ENCODE data around the gene ZNF8.

ZNF8 gene

GRCh38 chr19:58278541-58279041, at the start of gene ZNF8:
TSS of gene ZNF8 (plus strand) at chr19:58278955. CDS start at chr19:58279082, 127 bp downstream.
- Histone ChIP-seq H3K4me2 (ENCODE audit: low read depth, low read length) (peak within 1 kb of the TSS; percentile 66), H3K9me2 (replicated peaks; ENCODE audit: insufficient read depth, low read length) (no peaks in the 10 kb centered on the region), H2AFZ (ENCODE audit: low read length) (peak within 1 kb of the TSS; percentile 95), H4K20me1 (ENCODE audit: insufficient read depth, low read length) (no peaks in the 10 kb centered on the region), H3K9ac (ENCODE audit: low read length) (peak within 1 kb of the TSS; percentile 48; the same call in 1 of the 2 replicates), H3K27me3 (replicated peaks; ENCODE audit: insufficient read depth, low read length) (no peaks in the 10 kb centered on the region), H3K79me2 (ENCODE audit: low read length) (no peaks in the 10 kb centered on the region), H3K9me3 (replicated peaks; ENCODE audit: insufficient read depth, low read length) (no peaks in the 10 kb centered on the region), H3K4me1 (ENCODE audit: low read length) (no peaks in the 10 kb centered on the region), H3K36me3 (replicated peaks; ENCODE audit: insufficient read depth, low read length) (no peaks in the 10 kb centered on the region), H3F3A (ENCODE audit: insufficient read depth, low read length) (0 out of 2 replicates have a peak, but pooled peaks cover 4% of the 10 kb centered on the region), H3K4me3 (ENCODE audit: low read length) (peak within 1 kb of the TSS; percentile 86), H3K27ac (ENCODE audit: low read length) (peak within 1 kb of the TSS; percentile 22; the same call in 1 of the 2 replicates)
- TF ChIP-seq CTCF (IDR thresholded peaks at IDR 0.05; ENCODE audit: low read length) = no peak
- no peak for TF ChIP-seq EZH2 (optimal IDR thresholded peaks at IDR 0.05; ENCODE audit: low read depth, low read length)
- TF ChIP-seq EZH2phosphoT487 (IDR thresholded peaks at IDR 0.05; ENCODE audit: low read length) = no peak
- DNase-seq = peak; percentile 94

GRCh38 chr19:58229255-58229639, 49.5 kb upstream of the ZNF8 start:
- DNase-seq = no peak
- Histone ChIP-seq H2AFZ (ENCODE audit: low read length) (no peak overlapping the region), H3K27ac (ENCODE audit: low read length) (no peak overlapping the region), H3F3A (ENCODE audit: insufficient read depth, low read length) (no peaks in the 10 kb centered on the region), H3K9ac (ENCODE audit: low read length) (no peak overlapping the region; the same call in 1 of the 2 replicates), H3K4me3 (ENCODE audit: low read length) (peak overlapping the region; percentile 59; the same call in 1 of the 2 replicates), H3K4me2 (ENCODE audit: low read depth, low read length) (no peak overlapping the region), H3K79me2 (ENCODE audit: low read length) (no peaks in the 10 kb centered on the region), H3K9me3 (replicated peaks; ENCODE audit: insufficient read depth, low read length) (no peaks in the 10 kb centered on the region), H3K4me1 (ENCODE audit: low read length) (no peaks in the 10 kb centered on the region), H4K20me1 (ENCODE audit: insufficient read depth, low read length) (no peaks in the 10 kb centered on the region), H3K36me3 (replicated peaks; ENCODE audit: insufficient read depth, low read length) (no peaks in the 10 kb centered on the region; the same call in 1 of the 2 replicates), H3K9me2 (replicated peaks; ENCODE audit: insufficient read depth, low read length) (no peaks in the 10 kb centered on the region), H3K27me3 (replicated peaks; ENCODE audit: insufficient read depth, low read length) (no peaks in the 10 kb centered on the region)
- TF ChIP-seq EZH2 (optimal IDR thresholded peaks at IDR 0.05; ENCODE audit: low read depth, low read length) (no peak), CTCF (IDR thresholded peaks at IDR 0.05; ENCODE audit: low read length) (no peak), EZH2phosphoT487 (IDR thresholded peaks at IDR 0.05; ENCODE audit: low read length) (no peak)

GRCh38 chr19:58237324-58237723, 41.4 kb upstream of the ZNF8 start:
- DNase-seq = no peak
- no peaks in the 10 kb centered on the region for H3K9me2 ChIP-seq (replicated peaks; ENCODE audit: insufficient read depth, low read length)
- H3K36me3 ChIP-seq (replicated peaks; ENCODE audit: insufficient read depth, low read length) = no peaks in the 10 kb centered on the region
- H3K27ac ChIP-seq (ENCODE audit: low read length) = no peak overlapping the region
- H3K4me3 ChIP-seq (ENCODE audit: low read length) = no peak overlapping the region
- H3K79me2 ChIP-seq (ENCODE audit: low read length) = no peaks in the 10 kb centered on the region
- H4K20me1 ChIP-seq (ENCODE audit: insufficient read depth, low read length) = no peaks in the 10 kb centered on the region
- H3F3A ChIP-seq (ENCODE audit: insufficient read depth, low read length) = no peaks in the 10 kb centered on the region
- no peak overlapping the region for H2AFZ ChIP-seq (ENCODE audit: low read length)
- H3K9ac ChIP-seq (ENCODE audit: low read length) = no peak overlapping the region
- no peak overlapping the region for H3K4me2 ChIP-seq (ENCODE audit: low read depth, low read length)
- TF ChIP-seq EZH2phosphoT487 (IDR thresholded peaks at IDR 0.05; ENCODE audit: low read length) (no peak), EZH2 (optimal IDR thresholded peaks at IDR 0.05; ENCODE audit: low read depth, low read length) (no peak), CTCF (IDR thresholded peaks at IDR 0.05; ENCODE audit: low read length) (no peak)
- H3K4me1 ChIP-seq (ENCODE audit: low read length) = no peaks in the 10 kb centered on the region
- H3K27me3 ChIP-seq (replicated peaks; ENCODE audit: insufficient read depth, low read length) = no peaks in the 10 kb centered on the region
- H3K9me3 ChIP-seq (replicated peaks; ENCODE audit: insufficient read depth, low read length) = no peaks in the 10 kb centered on the region
